ENCODE results near the gene SPATA31D3. TPM values are rescaled to one million over a fixed set of nuclear protein-coding genes. Genes with fewer than 3 reads are reported as not detected.

Gene SPATA31D3
- total RNA-seq, 4 donors from 2014 or later, result not detected

Other genes starting within 250 kb of the SPATA31D3 start
- not detected for gene SPATA31D4, start 15.1 kb upstream of the SPATA31D3 start, total RNA-seq
- gene SPATA31D1, start 45.3 kb downstream of the SPATA31D3 start, total RNA-seq, result not detected

All from esophagus squamous epithelium (tissue), 4 donors.